Stimulated activated naive CD8-positive, alpha-beta T cell treated with anti-CD3 and anti-CD28 coated beads, Interleukin-15, Interleukin-2, amounts not matched to agents 100 U/mL and 50 U/mL, for 24 hours (primary cell): ENCODE data around the gene MYRIP.
"Not testable (repeated sequence)": the region's sequence is repeated elsewhere in the genome, so short reads cannot be mapped to it uniquely, and the experiment has no call there.

ENCODE experiments used
- ATAC-seq: fragments of 150-1000 bp; cut with Tn5 transposase; one replicate; pipeline ENCODE4 v1.10.0; 2021
- DNase-seq: peaks from one replicate; pipeline ENCODE4 v3.0.0; 2021

Gene MYRIP

DNA sequence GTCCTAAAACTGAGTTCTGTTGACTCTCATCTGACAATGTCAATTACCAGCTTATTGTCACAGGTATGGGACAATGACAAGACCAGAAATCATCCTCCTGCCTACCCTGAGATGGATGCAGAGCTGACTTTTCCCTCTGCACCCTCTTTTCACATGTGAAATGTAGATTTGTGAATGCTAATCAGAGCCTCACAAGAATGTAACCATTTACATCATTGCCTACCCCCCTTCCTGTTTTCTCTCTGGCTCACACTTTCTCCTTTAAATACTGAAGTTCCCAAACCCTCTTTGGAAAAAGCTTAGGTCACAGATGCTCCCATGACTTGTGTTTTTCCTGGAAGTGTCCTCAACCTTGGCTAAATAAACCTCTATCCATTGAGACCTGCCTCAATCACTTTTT is 228.2 kb downstream of the MYRIP start:
- ATAC-seq (no peak), DNase-seq (no peak)

DNA sequence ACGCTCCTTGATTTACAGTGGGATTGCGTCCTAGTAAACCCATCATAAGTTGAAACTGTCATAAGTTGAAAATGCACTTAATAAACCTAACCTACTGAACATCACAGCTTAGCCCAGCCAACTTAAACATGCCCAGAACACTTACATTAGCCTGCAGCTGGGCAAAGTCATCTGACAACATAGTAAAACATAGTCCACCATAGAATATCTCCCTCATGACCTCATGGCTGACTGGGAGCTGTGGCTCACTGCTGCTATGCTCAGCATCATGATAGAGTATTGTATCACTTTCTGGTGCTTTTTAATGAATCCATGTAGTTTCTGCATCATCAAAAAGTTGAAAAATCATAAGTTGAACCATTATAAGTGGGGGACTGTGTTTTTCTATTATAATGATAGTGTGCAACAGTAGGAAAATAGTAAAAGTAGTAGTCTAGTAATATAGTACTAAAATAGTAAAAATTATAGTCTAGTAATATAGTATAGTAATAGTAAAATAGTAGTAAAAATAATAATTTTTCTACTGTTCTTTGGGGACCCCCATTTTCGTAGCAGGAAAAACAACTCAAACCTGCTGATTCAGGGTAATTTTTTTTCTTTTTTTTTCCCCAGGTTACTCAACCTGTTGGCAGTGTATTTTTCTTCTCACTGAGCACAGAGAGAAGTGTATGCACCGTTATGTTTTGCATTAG is 233.5 kb downstream of the MYRIP start:
- DNase-seq (no peak), ATAC-seq (no peak)

DNA sequence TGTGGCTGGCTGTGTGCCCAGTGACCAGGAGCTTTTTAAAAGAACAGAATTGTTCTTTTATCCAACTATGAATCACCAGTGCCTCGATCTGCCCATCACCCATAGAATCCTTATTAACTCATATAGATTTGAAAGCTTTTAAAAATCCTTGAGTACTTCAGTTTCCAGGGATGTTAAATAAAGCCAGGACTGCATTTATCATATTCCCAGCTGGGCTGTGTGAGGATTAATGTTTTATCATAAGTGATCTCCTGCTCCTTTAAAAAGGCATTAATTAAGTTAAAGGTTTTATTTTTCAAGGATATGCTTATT is 234.0 kb downstream of the MYRIP start:
- no peak for DNase-seq
- ATAC-seq = no peak

DNA sequence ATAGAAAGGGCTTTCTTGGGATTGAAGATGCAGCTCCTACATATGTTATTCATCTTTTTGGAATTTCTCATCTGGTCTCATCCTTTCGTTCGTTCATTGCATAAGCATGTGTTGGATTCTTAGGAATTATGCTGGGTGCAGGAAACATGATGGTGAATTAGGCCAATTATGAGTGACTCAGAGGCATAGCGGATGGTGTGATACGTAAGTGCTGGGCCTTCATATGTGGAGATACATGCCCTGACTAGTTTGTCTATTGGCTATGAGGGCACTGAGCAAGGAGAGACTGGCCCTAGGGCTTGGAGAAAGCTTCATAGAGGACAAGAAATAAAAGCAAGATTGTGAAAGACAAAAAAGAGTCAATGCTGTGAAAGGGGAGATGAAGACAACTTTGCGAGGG is 235.1 kb downstream of the MYRIP start:
- ATAC-seq (no peak), DNase-seq (no peak)

DNA sequence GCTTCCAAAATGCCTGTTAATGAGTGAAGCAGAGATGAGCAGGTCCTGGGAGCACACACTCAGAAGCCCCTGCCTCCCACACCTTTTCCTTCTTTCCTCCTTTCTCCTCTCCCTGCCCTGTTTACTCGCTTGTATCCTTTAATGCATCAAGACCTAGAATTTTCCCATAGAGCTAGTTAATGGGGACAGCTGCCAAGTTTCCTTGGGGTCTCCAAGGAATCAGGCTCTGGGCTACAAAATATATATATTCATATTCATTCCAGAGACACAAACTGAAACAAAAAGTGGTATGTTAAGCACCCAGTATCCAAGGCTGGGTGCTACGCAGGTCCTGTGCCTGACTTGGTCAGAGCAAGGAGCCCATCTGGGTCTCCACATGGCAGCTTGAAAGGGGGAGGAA is 235.6 kb downstream of the MYRIP start:
- no peak for DNase-seq
- no peak for ATAC-seq

GRCh38 chr3:40046149-40046548 is 236.7 kb downstream of the MYRIP start:
- ATAC-seq (no peak), DNase-seq (no peak)

DNA sequence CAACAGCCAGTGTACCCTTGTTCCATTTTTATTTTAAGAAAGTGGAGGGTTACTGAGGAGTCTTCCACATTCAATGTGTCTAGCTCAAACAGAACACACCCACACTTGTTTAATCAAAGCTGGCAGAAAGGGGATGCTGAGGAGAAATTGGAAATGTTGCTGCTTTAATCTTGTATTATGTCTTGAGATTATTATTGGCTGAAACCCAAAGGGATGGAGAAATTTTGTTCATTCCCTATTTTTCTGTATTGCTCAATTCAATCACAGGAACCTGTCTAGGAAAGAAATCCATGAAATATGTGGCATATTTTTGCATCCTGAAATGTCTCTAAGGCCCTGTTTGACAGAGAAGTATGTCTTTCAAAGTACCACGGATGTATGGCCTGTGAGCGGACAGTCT is 238.0 kb downstream of the MYRIP start:
- DNase-seq (no peak), ATAC-seq (no peak)

GRCh38 chr3:40053663-40054062 is 244.3 kb downstream of the MYRIP start:
- DNase-seq (no peak), ATAC-seq (no peak)

DNA sequence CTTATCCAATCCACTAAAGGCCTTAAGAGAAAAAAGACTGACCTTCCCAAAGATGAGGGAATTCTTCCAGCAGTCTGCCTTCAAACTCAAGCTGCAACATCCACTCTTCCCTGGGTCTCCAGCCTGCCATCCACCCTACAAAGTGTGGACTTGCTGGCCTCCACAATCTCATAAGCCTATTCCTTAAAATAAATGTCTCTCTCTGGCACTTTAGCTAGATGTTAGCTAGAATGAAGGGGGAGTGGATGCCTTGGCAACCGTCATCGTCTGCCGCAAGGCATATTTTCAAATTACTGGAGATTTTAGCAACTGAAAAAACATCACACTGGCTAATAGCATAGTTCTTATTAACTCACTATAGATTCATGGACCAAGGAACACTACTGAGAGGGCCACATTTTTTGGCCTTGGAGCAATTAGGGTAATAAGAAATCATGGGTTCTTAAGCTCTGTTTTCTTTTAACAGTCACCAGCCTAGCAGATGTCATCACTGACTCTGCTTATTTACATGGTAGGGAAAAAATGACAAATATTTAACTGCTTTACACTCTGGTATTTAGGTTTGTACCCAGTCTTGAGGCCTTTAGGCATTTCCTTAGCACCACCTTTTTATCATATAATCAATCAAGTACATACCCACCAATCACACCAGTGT is 245.3 kb downstream of the MYRIP start:
- DNase-seq (no peak), ATAC-seq (no peak)

- no peak for DNase-seq
- ATAC-seq = no peak
Observed at GRCh38 chr3:40055361-40055760, 246.0 kb downstream of the MYRIP start.

DNA sequence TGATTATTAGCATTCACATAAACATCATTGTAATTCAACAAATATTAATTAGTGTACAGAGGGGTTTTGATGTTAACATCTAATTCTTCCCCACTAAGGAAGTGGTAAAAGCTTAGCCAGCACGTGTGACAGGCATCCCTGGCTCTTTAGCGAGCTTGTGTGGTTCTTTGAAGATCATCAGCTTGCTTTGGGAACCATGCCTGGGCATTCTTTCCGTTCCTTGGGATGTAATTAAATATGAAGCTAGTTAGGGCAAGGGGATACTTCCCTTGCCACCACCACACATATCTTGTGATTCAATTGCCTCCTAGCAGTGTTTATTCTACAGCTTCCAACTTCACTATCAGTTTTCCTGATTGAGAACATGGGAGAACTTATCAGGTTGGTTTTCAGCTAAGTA is 246.5 kb downstream of the MYRIP start:
- ATAC-seq = no peak
- DNase-seq = no peak

- DNase-seq = no peak
- ATAC-seq = no peak
Observed at GRCh38 chr3:40057077-40057476, 247.7 kb downstream of the MYRIP start.

DNA sequence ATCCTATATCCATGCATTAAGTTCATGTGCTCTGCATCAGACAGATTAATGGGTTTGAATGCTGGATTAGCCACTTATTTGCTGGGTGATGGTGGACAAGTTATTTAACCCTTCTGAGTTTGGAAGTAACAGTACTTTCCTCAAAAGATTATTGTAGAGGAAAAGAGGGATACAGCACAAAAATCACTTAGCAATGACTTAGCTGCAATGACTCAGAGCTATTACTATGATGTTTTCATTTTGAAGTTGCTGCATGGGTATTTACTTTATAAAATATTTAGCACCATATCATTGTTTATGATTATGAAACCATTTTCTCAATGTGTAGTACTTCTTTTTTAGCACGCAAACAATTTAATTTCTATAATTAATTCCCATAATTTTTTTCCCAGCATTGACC is 248.4 kb downstream of the MYRIP start:
- DNase-seq = no peak
- no peak for ATAC-seq

DNA sequence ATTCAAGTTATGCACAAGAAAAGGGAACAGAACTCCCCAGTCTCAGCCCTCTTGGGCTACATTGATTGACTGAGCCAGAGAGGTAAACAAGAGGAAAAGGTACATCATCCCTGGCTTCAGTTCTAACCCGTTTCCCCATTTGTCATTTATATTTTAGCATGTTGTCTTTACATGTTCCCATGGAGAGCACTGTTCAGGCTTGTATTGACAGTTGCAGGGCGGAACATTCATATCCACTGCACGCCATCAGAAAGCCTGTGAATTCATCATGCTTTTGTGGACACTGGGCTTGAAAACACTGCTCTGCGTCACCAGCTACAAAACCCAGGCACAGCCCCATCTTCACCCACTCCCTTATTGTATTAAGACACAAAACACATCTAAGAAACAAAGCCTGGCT is 259.2 kb downstream of the MYRIP start:
- ATAC-seq (no peak), DNase-seq (no peak)

GRCh38 chr3:40070816-40071215 is 261.4 kb downstream of the MYRIP start:
- DNase-seq (no peak), ATAC-seq (no peak)

DNA sequence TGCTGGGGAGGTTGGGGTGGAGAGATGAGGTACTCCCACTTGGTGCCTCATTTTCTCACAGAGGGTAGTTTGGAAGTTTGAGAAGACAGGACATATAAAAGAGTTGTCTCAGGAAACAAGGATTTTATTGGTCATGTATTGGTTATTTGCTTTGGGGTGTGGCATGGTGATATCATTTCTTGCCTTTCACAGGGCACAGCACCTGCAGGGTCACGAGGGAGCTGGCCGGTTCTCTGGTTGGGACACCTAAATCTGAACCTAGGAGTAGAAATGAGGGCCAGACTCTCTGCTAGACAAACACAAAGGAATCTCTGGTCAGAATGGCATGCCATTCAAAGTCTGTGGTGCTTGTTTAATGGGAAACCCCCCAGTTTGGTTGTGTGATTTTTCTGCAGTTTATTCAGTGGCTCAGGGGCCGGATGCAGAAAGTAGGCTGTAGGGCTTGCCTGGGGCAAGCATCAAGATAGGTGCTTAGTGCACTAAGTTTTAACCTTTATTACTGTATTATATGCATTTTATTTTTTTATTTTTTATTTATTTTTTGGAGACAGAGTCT is 262.4 kb downstream of the MYRIP start:
- ATAC-seq (no peak), DNase-seq (no peak)

DNA sequence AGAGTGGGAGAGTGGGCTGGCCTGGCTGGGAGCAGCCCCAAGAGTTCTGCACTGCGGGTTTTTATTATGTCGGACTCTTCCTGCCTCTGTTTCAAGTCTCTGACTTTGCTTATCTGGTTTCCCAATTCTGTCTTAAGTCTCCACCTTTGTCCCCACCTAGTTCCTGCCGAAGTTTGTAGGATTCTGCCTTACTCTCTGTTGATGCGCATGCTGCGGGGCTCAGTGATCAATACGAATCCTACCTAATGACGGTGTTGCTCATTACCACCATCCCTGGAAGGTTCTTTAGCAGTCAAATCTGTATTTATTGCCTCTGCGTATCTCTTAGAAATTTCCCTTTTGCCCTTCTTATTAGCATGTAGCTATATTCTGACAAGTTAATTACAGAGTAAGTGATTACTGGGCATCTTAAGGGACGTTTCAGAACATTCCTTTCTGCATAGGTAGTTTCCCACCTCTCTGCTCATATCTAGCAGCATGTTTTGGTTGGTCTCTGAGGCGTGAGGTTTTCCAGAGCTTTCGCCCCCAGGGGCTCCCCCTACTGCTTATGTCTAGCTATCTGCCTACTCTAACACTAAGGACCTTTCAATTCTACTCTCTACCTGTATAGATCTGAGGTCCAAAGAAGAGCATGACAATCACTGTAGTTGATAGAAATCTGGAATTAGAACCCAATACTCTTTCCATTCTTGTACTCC is 264.1 kb downstream of the MYRIP start:
- no peak for DNase-seq
- no peak for ATAC-seq

DNA sequence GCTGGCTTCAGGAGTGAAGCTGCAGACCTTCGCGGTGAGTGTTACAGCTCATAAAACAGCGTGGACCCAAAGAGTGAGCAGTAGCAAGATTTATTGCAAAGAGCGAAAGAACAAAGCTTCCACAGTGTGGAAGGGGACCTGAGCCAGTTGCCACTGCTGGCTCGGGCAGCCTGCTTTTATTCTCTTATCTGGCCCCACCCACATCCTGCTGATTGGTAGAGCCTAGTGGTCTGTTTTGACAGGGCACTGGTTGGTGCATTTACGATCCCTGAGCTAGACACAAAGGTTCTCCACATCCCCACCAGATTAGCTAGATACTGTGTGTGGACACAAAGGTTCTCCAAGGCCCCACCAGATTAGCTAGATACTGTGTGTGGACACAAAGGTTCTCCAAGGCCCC is 267.7 kb downstream of the MYRIP start:
- not testable (repeated sequence) for ATAC-seq, DNase-seq

- not testable (repeated sequence) for DNase-seq
Observed at GRCh38 chr3:40077828-40078492, 268.6 kb downstream of the MYRIP start.

GRCh38 chr3:40078590-40078989 is 269.2 kb downstream of the MYRIP start:
- DNase-seq = no peak
- ATAC-seq = no peak

More at GRCh38 chr3:40077828-40078492, 268.6 kb downstream of the MYRIP start:
- ATAC-seq = not testable (repeated sequence)

GRCh38 chr3:40079203-40079846 is 269.9 kb downstream of the MYRIP start:
- DNase-seq (no peak), ATAC-seq (no peak)

DNA sequence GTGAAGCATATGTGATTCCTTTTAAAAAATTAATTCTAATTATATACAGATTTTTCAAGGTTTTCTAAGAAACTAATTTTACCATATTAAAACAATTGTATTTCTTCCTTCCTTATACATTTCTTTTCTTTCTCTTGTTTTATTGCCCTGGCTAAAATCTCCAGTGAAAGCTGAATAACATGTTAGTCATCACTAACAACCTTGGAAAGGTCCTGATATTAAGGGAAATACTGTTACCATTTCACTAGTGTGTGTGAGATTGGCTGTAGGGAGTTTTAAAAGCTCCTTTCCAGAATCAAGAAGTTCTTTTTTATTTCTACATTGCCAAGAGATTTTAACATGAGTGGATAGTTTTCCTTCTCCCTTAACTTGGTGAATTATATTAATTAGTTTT is 270.4 kb downstream of the MYRIP start:
- ATAC-seq (no peak), DNase-seq (no peak)
